ENCODE measurements around the gene TGFBR3. TPM values are rescaled to one million over a fixed set of nuclear protein-coding genes. Genes with fewer than 3 reads are reported as not detected.

TGFBR3 gene
- total RNA-seq, 1 experiment from 2014 or later: 12.2 TPM

DNA sequence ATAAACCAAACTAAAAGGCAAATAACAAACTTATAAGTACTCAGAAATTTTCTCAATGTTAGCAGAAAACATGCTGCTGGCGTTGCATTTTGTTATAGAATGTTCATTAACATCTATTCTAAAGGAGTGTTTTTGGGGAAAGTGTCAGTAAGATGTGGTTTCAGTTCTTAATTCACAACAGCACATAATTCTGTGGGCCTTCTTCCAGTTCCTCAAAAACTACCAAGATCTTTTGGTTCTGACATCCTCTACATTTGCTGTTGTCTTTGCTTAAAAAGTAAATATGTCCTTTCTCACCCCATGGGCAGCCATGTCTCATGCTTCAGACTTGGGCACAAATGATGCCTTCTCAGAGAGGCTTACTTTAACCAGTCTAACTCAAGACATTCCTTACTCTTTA is 232.8 kb downstream of the TGFBR3 start:
- H3K36me3 Mint-ChIP-seq (ENCODE audit: insufficient read depth, unreplicated experiment): no peaks in the 10 kb centered on the region
- BruUV-seq (replicated peaks): no TSS peak
- H3K36me3 ChIP-seq (ENCODE audit: control insufficient read depth, insufficient read depth, low read length): no peaks in the 10 kb centered on the region
- POLR2A ChIA-PET: no interaction called here
- H3K4me1 Mint-ChIP-seq (ENCODE audit: low read depth, unreplicated experiment): no peaks in the 10 kb centered on the region
- DNase-seq: no peak
- CTCF ChIA-PET: no interaction called here
- H3K27ac Mint-ChIP-seq (ENCODE audit: unreplicated experiment): no peak overlapping the region
- TF ChIP-seq, protein P1, sequence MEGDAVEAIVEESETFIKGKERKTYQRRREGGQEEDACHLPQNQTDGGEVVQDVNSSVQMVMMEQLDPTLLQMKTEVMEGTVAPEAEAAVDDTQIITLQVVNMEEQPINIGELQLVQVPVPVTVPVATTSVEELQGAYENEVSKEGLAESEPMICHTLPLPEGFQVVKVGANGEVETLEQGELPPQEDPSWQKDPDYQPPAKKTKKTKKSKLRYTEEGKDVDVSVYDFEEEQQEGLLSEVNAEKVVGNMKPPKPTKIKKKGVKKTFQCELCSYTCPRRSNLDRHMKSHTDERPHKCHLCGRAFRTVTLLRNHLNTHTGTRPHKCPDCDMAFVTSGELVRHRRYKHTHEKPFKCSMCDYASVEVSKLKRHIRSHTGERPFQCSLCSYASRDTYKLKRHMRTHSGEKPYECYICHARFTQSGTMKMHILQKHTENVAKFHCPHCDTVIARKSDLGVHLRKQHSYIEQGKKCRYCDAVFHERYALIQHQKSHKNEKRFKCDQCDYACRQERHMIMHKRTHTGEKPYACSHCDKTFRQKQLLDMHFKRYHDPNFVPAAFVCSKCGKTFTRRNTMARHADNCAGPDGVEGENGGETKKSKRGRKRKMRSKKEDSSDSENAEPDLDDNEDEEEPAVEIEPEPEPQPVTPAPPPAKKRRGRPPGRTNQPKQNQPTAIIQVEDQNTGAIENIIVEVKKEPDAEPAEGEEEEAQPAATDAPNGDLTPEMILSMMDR (IDR thresholded peaks at IDR 0.05; ENCODE audit: insufficient read depth in 1 of 2, low read depth in 1 of 2, low read length in 1 of 2, severe bottlenecking in 1 of 2, unreplicated experiment in 1 of 2): no peak
- no peaks in the 10 kb centered on the region for H3K9me3 ChIP-seq
- no peak overlapping the region for H3K4me3 Mint-ChIP-seq (ENCODE audit: unreplicated experiment)
- no peaks in the 10 kb centered on the region for H3K27me3 Mint-ChIP-seq (ENCODE audit: insufficient read depth, unreplicated experiment)
- intact Hi-C loops (cut with micrococcal nuclease; ENCODE audit: unreplicated experiment): no loop called here
- no peaks in the 10 kb centered on the region for H3K4me1 ChIP-seq
- H3K9me3 Mint-ChIP-seq (ENCODE audit: unreplicated experiment): peaks cover 9% of the 10 kb centered on the region
- H3K27me3 ChIP-seq (replicated peaks; ENCODE audit: control insufficient read depth, insufficient read depth, low read length): no peaks in the 10 kb centered on the region
- H3K4me3 ChIP-seq (ENCODE audit: low read depth, low read length): no peak overlapping the region

DNA sequence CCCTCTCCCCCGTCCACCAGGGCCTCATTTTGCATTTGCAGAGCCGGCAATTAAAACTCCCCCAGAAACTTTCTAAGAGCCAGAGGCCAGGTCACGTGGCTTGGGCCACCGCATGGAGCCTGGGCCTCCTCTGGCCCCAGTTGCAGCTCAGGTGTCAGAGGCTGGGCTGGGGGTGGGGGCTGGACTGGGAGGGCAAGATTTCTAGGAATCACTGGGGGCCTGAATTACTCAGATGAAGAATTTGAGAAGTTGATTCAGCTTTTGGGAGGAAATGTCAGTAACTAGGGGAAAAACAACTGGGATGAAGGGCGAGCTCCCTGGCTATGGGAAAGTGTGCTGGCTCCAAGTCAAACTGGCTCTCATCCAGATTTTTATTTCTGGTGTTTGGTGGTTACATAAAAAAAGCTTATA is 234.3 kb downstream of the TGFBR3 start:
- POLR2A ChIA-PET: no interaction called here

DNA sequence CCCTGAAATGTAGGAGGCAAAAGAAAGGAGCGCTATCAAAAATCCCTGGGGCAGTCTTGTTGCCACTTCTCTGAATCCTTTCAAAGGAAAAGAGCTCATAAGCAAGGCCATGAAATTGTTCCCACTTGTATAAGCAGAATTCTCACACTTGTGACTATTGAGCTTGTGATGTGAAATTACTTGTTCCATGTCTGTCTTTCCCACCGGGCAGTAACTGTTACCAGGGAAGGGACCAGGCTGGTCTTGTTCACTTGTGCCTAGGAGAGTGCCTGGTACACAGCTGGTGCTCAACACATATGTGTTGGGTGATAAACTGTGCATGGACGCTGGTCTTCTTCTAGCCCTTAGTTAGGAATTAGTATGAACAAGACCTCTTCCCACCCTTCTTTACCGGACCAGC is 234.7 kb downstream of the TGFBR3 start:
- Histone ChIP-seq H3K27me3 (replicated peaks; ENCODE audit: control insufficient read depth, insufficient read depth, low read length) (no peaks in the 10 kb centered on the region), H3K36me3 (ENCODE audit: control insufficient read depth, insufficient read depth, low read length) (no peaks in the 10 kb centered on the region), H3K9me3 (no peaks in the 10 kb centered on the region), H3K4me3 (ENCODE audit: low read depth, low read length) (no peak overlapping the region), H3K4me1 (no peaks in the 10 kb centered on the region)
- Mint-ChIP-seq H3K27ac (ENCODE audit: unreplicated experiment) (no peak overlapping the region), H3K4me1 (ENCODE audit: low read depth, unreplicated experiment) (no peaks in the 10 kb centered on the region), H3K27me3 (ENCODE audit: insufficient read depth, unreplicated experiment) (no peaks in the 10 kb centered on the region), H3K9me3 (ENCODE audit: unreplicated experiment) (peaks cover 9% of the 10 kb centered on the region), H3K4me3 (ENCODE audit: unreplicated experiment) (no peak overlapping the region), H3K36me3 (ENCODE audit: insufficient read depth, unreplicated experiment) (no peaks in the 10 kb centered on the region)
- POLR2A ChIA-PET: no interaction called here
- intact Hi-C loops (cut with micrococcal nuclease; ENCODE audit: unreplicated experiment): no loop called here
- DNase-seq: no peak
- CTCF ChIA-PET: no interaction called here
- TF ChIP-seq, protein P1 (IDR thresholded peaks at IDR 0.05; ENCODE audit: insufficient read depth in 1 of 2, low read depth in 1 of 2, low read length in 1 of 2, severe bottlenecking in 1 of 2, unreplicated experiment in 1 of 2): no peak
- no TSS peak for BruUV-seq (replicated peaks)

More for the DNA sequence above, 234.3 kb downstream of the TGFBR3 start:
- Mint-ChIP-seq H3K27me3 (ENCODE audit: insufficient read depth, unreplicated experiment) (no peaks in the 10 kb centered on the region), H3K27ac (ENCODE audit: unreplicated experiment) (no peak overlapping the region), H3K9me3 (ENCODE audit: unreplicated experiment) (peaks cover 9% of the 10 kb centered on the region), H3K4me3 (ENCODE audit: unreplicated experiment) (no peak overlapping the region), H3K4me1 (ENCODE audit: low read depth, unreplicated experiment) (no peaks in the 10 kb centered on the region), H3K36me3 (ENCODE audit: insufficient read depth, unreplicated experiment) (no peaks in the 10 kb centered on the region)
- no peak for DNase-seq
- H3K36me3 ChIP-seq (ENCODE audit: control insufficient read depth, insufficient read depth, low read length): no peaks in the 10 kb centered on the region
- CTCF ChIA-PET: no interaction called here
- H3K27me3 ChIP-seq (replicated peaks; ENCODE audit: control insufficient read depth, insufficient read depth, low read length): no peaks in the 10 kb centered on the region
- no peaks in the 10 kb centered on the region for H3K9me3 ChIP-seq
- no TSS peak for BruUV-seq (replicated peaks)
- intact Hi-C loops (cut with micrococcal nuclease; ENCODE audit: unreplicated experiment): no loop called here
- no peak overlapping the region for H3K4me3 ChIP-seq (ENCODE audit: low read depth, low read length)
- TF ChIP-seq, protein P1 (IDR thresholded peaks at IDR 0.05; ENCODE audit: insufficient read depth in 1 of 2, low read depth in 1 of 2, low read length in 1 of 2, severe bottlenecking in 1 of 2, unreplicated experiment in 1 of 2): no peak
- no peaks in the 10 kb centered on the region for H3K4me1 ChIP-seq
